Parathyroid adenoma (tissue), 2 donors: Measurements from ENCODE around the gene VKORC1L1.
A peak's percentile ranks its signal among the peaks of the same experiment; 100 is the strongest.

Source experiments
- H2AFZ ChIP-seq: fragments of 300-600 bp; sonication (generic); one replicate; pipeline ENCODE4 v1.7.0; 2017; ENCODE audit warnings: antibody characterized with exemption, mild to moderate bottlenecking
- H3K27ac ChIP-seq: fragments of 300-600 bp; sonication (generic); one replicate; pipeline ENCODE4 v1.7.0; 2017
- H3K27me3 ChIP-seq: fragments of 300-600 bp; sonication (generic); one replicate; pipeline ENCODE4 v1.7.0; 2017; ENCODE audit warnings: low read length; ENCODE audit not compliant: control insufficient read depth, insufficient read depth
- H3K36me3 ChIP-seq: fragments of 300-600 bp; sonication (generic); one replicate; pipeline ENCODE4 v1.7.0; 2017; ENCODE audit warnings: low read length; ENCODE audit not compliant: control insufficient read depth, insufficient read depth
- H3K4me1 ChIP-seq: fragments of 300-600 bp; sonication (generic); one replicate; pipeline ENCODE4 v1.7.0; 2017; ENCODE audit warnings: control low read depth
- H3K4me2 ChIP-seq: fragments of 300-600 bp; sonication (generic); one replicate; pipeline ENCODE4 v1.7.0; 2017; ENCODE audit warnings: low read length
- H3K4me3 ChIP-seq: fragments of 300-600 bp; sonication (generic); one replicate; pipeline ENCODE4 v1.7.0; 2017; ENCODE audit warnings: low read depth, low read length
- H3K79me2 ChIP-seq: fragments of 300-600 bp; sonication (generic); one replicate; pipeline ENCODE4 v1.7.0; 2017; ENCODE audit warnings: control low read depth
- H3K9ac ChIP-seq: fragments of 300-600 bp; sonication (generic); one replicate; pipeline ENCODE4 v1.7.0; 2017; ENCODE audit warnings: mild to moderate bottlenecking
- H3K9me3 ChIP-seq: fragments of 300-600 bp; sonication (generic); one replicate; pipeline ENCODE4 v1.7.0; 2017; ENCODE audit warnings: low read length; ENCODE audit not compliant: control insufficient read depth
- CTCF ChIP-seq: fragments of 300-600 bp; sonication (generic); IDR thresholded peaks from one replicate; pipeline ENCODE4 v1.7.0; 2017; ENCODE audit warnings: antibody characterized with exemption, mild to moderate bottlenecking
- donor health status: primary hyperparathyroidism.

Gene VKORC1L1

GRCh38 chr7:65978891-65979582 is 106.2 kb downstream of the VKORC1L1 start:
- Histone ChIP-seq H3K79me2 (peaks cover 5% of the 10 kb centered on the region), H3K36me3 (no peaks in the 10 kb centered on the region), H2AFZ (no peak overlapping the region), H3K27me3 (no peaks in the 10 kb centered on the region), H3K9ac (no peak overlapping the region), H3K4me3 (no peak overlapping the region), H3K27ac (no peak overlapping the region), H3K4me2 (no peak overlapping the region), H3K4me1 (peaks cover 5% of the 10 kb centered on the region), H3K9me3 (no peaks in the 10 kb centered on the region)
- TF ChIP-seq CTCF: no peak

GRCh38 chr7:65979583-65980477 is 107.0 kb downstream of the VKORC1L1 start:
- peak overlapping the region; percentile 78 for H3K4me2 ChIP-seq
- H3K36me3 ChIP-seq: no peaks in the 10 kb centered on the region
- peak overlapping the region; percentile 51 for H3K27ac ChIP-seq
- H3K4me3 ChIP-seq: no peak overlapping the region
- no peaks in the 10 kb centered on the region for H3K9me3 ChIP-seq
- peaks cover 5% of the 10 kb centered on the region for H3K79me2 ChIP-seq
- H3K27me3 ChIP-seq: no peaks in the 10 kb centered on the region
- H2AFZ ChIP-seq: no peak overlapping the region
- no peak for TF ChIP-seq CTCF
- H3K4me1 ChIP-seq: peaks cover 5% of the 10 kb centered on the region
- no peak overlapping the region for H3K9ac ChIP-seq

GRCh38 chr7:65980478-65981250 is 107.8 kb downstream of the VKORC1L1 start:
- Histone ChIP-seq H3K9me3 (no peaks in the 10 kb centered on the region), H3K4me2 (peak overlapping the region; percentile 78), H3K79me2 (peaks cover 5% of the 10 kb centered on the region), H3K9ac (no peak overlapping the region), H3K27ac (peak overlapping the region; percentile 51), H3K4me3 (peak overlapping the region; percentile 80), H3K27me3 (no peaks in the 10 kb centered on the region), H2AFZ (no peak overlapping the region), H3K4me1 (peaks cover 5% of the 10 kb centered on the region), H3K36me3 (no peaks in the 10 kb centered on the region)
- no peak for TF ChIP-seq CTCF

- no peaks in the 10 kb centered on the region for H3K27me3 ChIP-seq
- peak within 1 kb of the TSS; percentile 77 for H3K27ac ChIP-seq
- H3K9me3 ChIP-seq: no peaks in the 10 kb centered on the region
- H3K36me3 ChIP-seq: no peaks in the 10 kb centered on the region
- H3K79me2 ChIP-seq: peaks cover 5% of the 10 kb centered on the region
- no peak for TF ChIP-seq CTCF
- peak within 1 kb of the TSS; percentile 78 for H3K9ac ChIP-seq
- H3K4me2 ChIP-seq: peak within 1 kb of the TSS; percentile 80
- H2AFZ ChIP-seq: peak within 1 kb of the TSS; percentile 99
- peaks cover 5% of the 10 kb centered on the region for H3K4me1 ChIP-seq
- peak within 1 kb of the TSS; percentile 80 for H3K4me3 ChIP-seq
These were observed 109.3 kb downstream of the VKORC1L1 start, which contains the start of gene GUSB for GRCh38 chr7:65981965-65982792. Gene GUSB, minus strand, starts transcription at chr7:65982213. Its CDS starts 30 bp downstream, at chr7:65982183.
